ENCODE results near the gene SEPTIN6. TPM values are rescaled to one million over a fixed set of nuclear protein-coding genes. Genes with fewer than 3 reads are reported as not detected.
"Not testable (repeated sequence)": the region's sequence is repeated elsewhere in the genome, so short reads cannot be mapped to it uniquely, and the experiment has no call there.

Gene SEPTIN6
- total RNA-seq, 1 donor from 2014 or later, result 5.6 TPM

GRCh38 chrX:119672426-119672825 is 20.5 kb downstream of the SEPTIN6 start:
- no peak for TF ChIP-seq CTCF (IDR thresholded peaks at IDR 0.05; ENCODE audit: borderline replicate concordance)
- H3K27ac ChIP-seq (replicated peaks), result no peak overlapping the region
- no peak overlapping the region for H3K4me3 ChIP-seq
- H3K36me3 ChIP-seq, result no peaks in the 10 kb centered on the region
- H3K4me1 ChIP-seq, result peaks cover 27% of the 10 kb centered on the region
- intact Hi-C loops (cut with micrococcal nuclease), result no loop called here
- H3K9me3 ChIP-seq (replicated peaks), result no peaks in the 10 kb centered on the region
- no peak for DNase-seq
- H3K27me3 ChIP-seq (ENCODE audit: low read depth), result no peaks in the 10 kb centered on the region

GRCh38 chrX:119669424-119670037 is 23.4 kb downstream of the SEPTIN6 start:
- no peak for TF ChIP-seq CTCF (IDR thresholded peaks at IDR 0.05; ENCODE audit: borderline replicate concordance)
- DNase-seq, result no peak

GRCh38 chrX:119667111-119667878 is 25.7 kb downstream of the SEPTIN6 start:
- no peak overlapping the region for H3K4me3 ChIP-seq
- peak; percentile 36 for DNase-seq
- no peaks in the 10 kb centered on the region for H3K27me3 ChIP-seq (ENCODE audit: low read depth)
- H3K36me3 ChIP-seq, result no peaks in the 10 kb centered on the region
- no peaks in the 10 kb centered on the region for H3K9me3 ChIP-seq (replicated peaks)
- H3K27ac ChIP-seq (replicated peaks), result peak overlapping the region; percentile 46
- H3K4me1 ChIP-seq, result peaks cover 20% of the 10 kb centered on the region
- intact Hi-C loops (cut with micrococcal nuclease), result no loop called here
- TF ChIP-seq CTCF (IDR thresholded peaks at IDR 0.05; ENCODE audit: borderline replicate concordance), result no peak

More at GRCh38 chrX:119669424-119670037, 23.4 kb downstream of the SEPTIN6 start:
- peaks cover 20% of the 10 kb centered on the region for H3K4me1 ChIP-seq
- no peaks in the 10 kb centered on the region for H3K27me3 ChIP-seq (ENCODE audit: low read depth)
- intact Hi-C loops (cut with micrococcal nuclease), result no loop called here
- no peak overlapping the region for H3K4me3 ChIP-seq
- no peaks in the 10 kb centered on the region for H3K9me3 ChIP-seq (replicated peaks)
- peak overlapping the region; percentile 36 for H3K27ac ChIP-seq (replicated peaks)
- H3K36me3 ChIP-seq, result no peaks in the 10 kb centered on the region

GRCh38 chrX:119664877-119665276 is 28.1 kb downstream of the SEPTIN6 start:
- H3K27me3 ChIP-seq (ENCODE audit: low read depth); intact Hi-C loops (cut with micrococcal nuclease); H3K9me3 ChIP-seq (replicated peaks); H3K27ac ChIP-seq (replicated peaks); H3K4me3 ChIP-seq; DNase-seq; H3K36me3 ChIP-seq: not testable (repeated sequence)
- H3K4me1 ChIP-seq, result peaks cover 16% of the 10 kb centered on the region

GRCh38 chrX:119661486-119661885 is 31.5 kb downstream of the SEPTIN6 start:
- DNase-seq, result no peak
- intact Hi-C loops (cut with micrococcal nuclease), result no loop called here
- Histone ChIP-seq H3K27ac (replicated peaks) (no peak overlapping the region), H3K36me3 (no peaks in the 10 kb centered on the region), H3K27me3 (ENCODE audit: low read depth) (no peaks in the 10 kb centered on the region), H3K9me3 (replicated peaks) (no peaks in the 10 kb centered on the region), H3K4me3 (no peak overlapping the region), H3K4me1 (no peaks in the 10 kb centered on the region)
- no peak for TF ChIP-seq CTCF (IDR thresholded peaks at IDR 0.05; ENCODE audit: borderline replicate concordance)

GRCh38 chrX:119659522-119659921 is 33.4 kb downstream of the SEPTIN6 start:
- Histone ChIP-seq H3K27me3 (ENCODE audit: low read depth) (no peaks in the 10 kb centered on the region), H3K27ac (replicated peaks) (no peak overlapping the region), H3K9me3 (replicated peaks) (no peaks in the 10 kb centered on the region), H3K4me3 (no peak overlapping the region), H3K4me1 (no peaks in the 10 kb centered on the region), H3K36me3 (no peaks in the 10 kb centered on the region)
- no peak for DNase-seq
- intact Hi-C loops (cut with micrococcal nuclease), result no loop called here
- TF ChIP-seq CTCF (IDR thresholded peaks at IDR 0.05; ENCODE audit: borderline replicate concordance), result no peak
